ENCODE measurements around the gene PHC2. TPM values are rescaled to one million over a fixed set of nuclear protein-coding genes. Genes with fewer than 3 reads are reported as not detected.
A peak's percentile ranks its signal among the peaks of the same experiment; 100 is the strongest.

The PHC2 gene
- total RNA-seq, 1 donor from 2014 or later, result 222 TPM

- Histone ChIP-seq H3K27ac (no peak overlapping the region), H3K4me1 (peaks cover 3% of the 10 kb centered on the region in 2 donors), H3K27me3 (no peaks in the 10 kb centered on the region), H3K36me3 (no peaks in the 10 kb centered on the region), H3K9me3 (no peaks in the 10 kb centered on the region), H3K4me3 (no peak overlapping the region)
- TF ChIP-seq CTCF (IDR thresholded peaks at IDR 0.05), result no peak
- DNase-seq (ENCODE audit: low spot score in 2 of 2), result no peak
- intact Hi-C loops (cut with DNase I), result no loop called here
Observed at GRCh38 chr1:33307494-33307864, 123.4 kb downstream of the PHC2 start.

GRCh38 chr1:33306653-33307493 lies 124.0 kb downstream of the PHC2 start:
- peak overlapping the region; percentile 34 to 60 for H3K4me3 ChIP-seq
- no peak overlapping the region for H3K27ac ChIP-seq
- H3K27me3 ChIP-seq, result no peaks in the 10 kb centered on the region
- no peak for TF ChIP-seq CTCF (IDR thresholded peaks at IDR 0.05)
- peaks cover 3% of the 10 kb centered on the region in 2 donors for H3K4me1 ChIP-seq
- no peaks in the 10 kb centered on the region for H3K9me3 ChIP-seq
- intact Hi-C loops (cut with DNase I), result no loop called here
- H3K36me3 ChIP-seq, result no peaks in the 10 kb centered on the region
- DNase-seq (ENCODE audit: low spot score in 2 of 2), result no peak

GRCh38 chr1:33305816-33306652 lies 124.9 kb downstream of the PHC2 start:
- intact Hi-C loops (cut with DNase I), result no loop called here
- DNase-seq (ENCODE audit: low spot score in 2 of 2), result no peak
- Histone ChIP-seq H3K36me3 (no peaks in the 10 kb centered on the region), H3K9me3 (no peaks in the 10 kb centered on the region), H3K27me3 (no peaks in the 10 kb centered on the region), H3K4me1 (peaks cover 3 to 4% of the 10 kb centered on the region in 2 donors), H3K4me3 (peak overlapping the region in 1 of 2 donors; percentile 60), H3K27ac (no peak overlapping the region)
- no peak for TF ChIP-seq CTCF (IDR thresholded peaks at IDR 0.05)

- Histone ChIP-seq H3K4me3 (no peak overlapping the region), H3K36me3 (peaks cover 0 to under 1% of the 10 kb centered on the region in 2 donors), H3K9me3 (no peaks in the 10 kb centered on the region), H3K27me3 (no peaks in the 10 kb centered on the region), H3K27ac (no peak overlapping the region), H3K4me1 (peaks cover 3 to 8% of the 10 kb centered on the region in 2 donors)
- no peak for DNase-seq (ENCODE audit: low spot score in 2 of 2)
- no peak for TF ChIP-seq CTCF (IDR thresholded peaks at IDR 0.05)
- intact Hi-C loops (cut with DNase I), result no loop called here
Observed at GRCh38 chr1:33305016-33305415, 125.9 kb downstream of the PHC2 start.

GRCh38 chr1:33302325-33302724 lies 128.6 kb downstream of the PHC2 start:
- Histone ChIP-seq H3K27me3 (no peaks in the 10 kb centered on the region), H3K4me1 (peaks cover 3 to 8% of the 10 kb centered on the region in 2 donors), H3K27ac (no peak overlapping the region), H3K36me3 (peaks cover 10 to 15% of the 10 kb centered on the region in 2 donors), H3K4me3 (no peak overlapping the region), H3K9me3 (no peaks in the 10 kb centered on the region)
- DNase-seq (ENCODE audit: low spot score in 2 of 2), result no peak
- intact Hi-C loops (cut with DNase I), result no loop called here
- no peak for TF ChIP-seq CTCF (IDR thresholded peaks at IDR 0.05)

Data from ascending aorta (tissue), 2 donors.